Activated naive CD4-positive, alpha-beta T cell treated with anti-CD3 and anti-CD28 coated beads for 36 hours (primary cell): Measurements from ENCODE around the gene SBF2. TPM values are rescaled to one million over a fixed set of nuclear protein-coding genes. Genes with fewer than 3 reads are reported as not detected.

ENCODE experiments used
- CTCF ChIA-PET: fragments of 350-600 bp; sonication (Branson Sonifier 250); formaldehyde crosslinking; loops from one replicate; lab custom pipeline; 2021; ENCODE audit warnings: antibody characterized with exemption; lab: Charles Lee
- DNase-seq: peaks from one replicate; pipeline ENCODE4 v3.0.0-alpha.2; 2020
- H3K27ac Mint-ChIP-seq: one replicate; pipeline ENCODE4 v1.8.0; 2021; ENCODE audit warnings: mild to moderate bottlenecking, mixed read lengths
- H3K27me3 Mint-ChIP-seq: one replicate; pipeline ENCODE4 v1.8.0; 2021; ENCODE audit warnings: low read depth, mixed read lengths
- H3K36me3 Mint-ChIP-seq: one replicate; pipeline ENCODE4 v1.8.0; 2021; ENCODE audit warnings: low read depth, mixed read lengths
- H3K4me1 Mint-ChIP-seq: one replicate; pipeline ENCODE4 v1.8.0; 2021; ENCODE audit warnings: low read depth, mixed read lengths
- H3K4me3 Mint-ChIP-seq: one replicate; pipeline ENCODE4 v1.8.0; 2021; ENCODE audit warnings: mild to moderate bottlenecking, moderate library complexity, mixed read lengths
- H3K9me3 Mint-ChIP-seq: one replicate; pipeline ENCODE4 v1.8.0; 2021; ENCODE audit warnings: mixed read lengths
- intact Hi-C: fragments of 100-400 bp; cut with micrococcal nuclease; formaldehyde crosslinking; loops from one replicate; pipeline ENCODE4 v1.15.1; 2023
- total RNA-seq, 2 experiments: library from RNA; stranded (reverse); gene quantifications; one replicate each; pipeline ENCODE4 v1.2.3, GENCODE V29; 2021

Gene SBF2
- total RNA-seq, 2 experiments from 2014 or later, result 8.7 to 9.9 TPM

GRCh38 chr11:10289765-10290380 lies 4.1 kb downstream of the SBF2 start:
- Mint-ChIP-seq H3K9me3 (no peaks in the 10 kb centered on the region), H3K4me3 (no peak overlapping the region), H3K4me1 (peaks cover 16% of the 10 kb centered on the region), H3K36me3 (no peaks in the 10 kb centered on the region), H3K27me3 (peaks cover 2% of the 10 kb centered on the region), H3K27ac (no peak overlapping the region)
- DNase-seq, result no peak
- CTCF ChIA-PET, result interaction anchor here (1.1 kb wide), 2 partner anchors 17 to 20 kb away, joined by 3 read pairs; no protein-coding TSS in a partner anchor
- intact Hi-C loops, result loop anchor here (10.0 kb wide), 1 partner anchor 1605 kb away; the partner anchor contains the start of genes RPL27A and TRIM66

GRCh38 chr11:10288881-10289764 lies 4.9 kb downstream of the SBF2 start:
- H3K4me1 Mint-ChIP-seq, result peaks cover 15% of the 10 kb centered on the region
- no peak overlapping the region for H3K27ac Mint-ChIP-seq
- no peak for DNase-seq
- no peak overlapping the region for H3K4me3 Mint-ChIP-seq
- H3K9me3 Mint-ChIP-seq, result no peaks in the 10 kb centered on the region
- intact Hi-C loops, result no loop called here
- no peaks in the 10 kb centered on the region for H3K27me3 Mint-ChIP-seq
- no peaks in the 10 kb centered on the region for H3K36me3 Mint-ChIP-seq
- CTCF ChIA-PET, result no interaction called here

- H3K27ac Mint-ChIP-seq, result no peak overlapping the region
- CTCF ChIA-PET, result interaction anchor here (0.6 to 1.1 kb wide), 2 partner anchors 80 to 754 kb away, joined by 3 to 5 read pairs; no protein-coding TSS in a partner anchor
- intact Hi-C loops, result no loop called here
Observed at GRCh38 chr11:10287766-10288715, 6.0 kb downstream of the SBF2 start.

GRCh38 chr11:10287140-10287539 lies 6.9 kb downstream of the SBF2 start:
- no peak for DNase-seq
- Mint-ChIP-seq H3K4me3 (no peak overlapping the region), H3K27ac (no peak overlapping the region), H3K9me3 (no peaks in the 10 kb centered on the region), H3K36me3 (no peaks in the 10 kb centered on the region), H3K27me3 (no peaks in the 10 kb centered on the region), H3K4me1 (peaks cover 7% of the 10 kb centered on the region)
- intact Hi-C loops, result no loop called here
- CTCF ChIA-PET, result interaction anchor here (0.6 kb wide), 1 partner anchor 151 kb away, joined by 4 read pairs; no protein-coding TSS in a partner anchor

More at GRCh38 chr11:10287766-10288715, 6.0 kb downstream of the SBF2 start:
- Mint-ChIP-seq H3K4me1 (peaks cover 13% of the 10 kb centered on the region), H3K36me3 (no peaks in the 10 kb centered on the region), H3K4me3 (no peak overlapping the region), H3K27me3 (no peaks in the 10 kb centered on the region), H3K9me3 (no peaks in the 10 kb centered on the region)
- no peak for DNase-seq

- H3K27me3 Mint-ChIP-seq, result no peaks in the 10 kb centered on the region
Observed at GRCh38 chr11:10285148-10285802, 8.7 kb downstream of the SBF2 start.

GRCh38 chr11:10283991-10284390 lies 10.0 kb downstream of the SBF2 start:
- peaks cover 2% of the 10 kb centered on the region for H3K4me1 Mint-ChIP-seq
- no peaks in the 10 kb centered on the region for H3K9me3 Mint-ChIP-seq
- DNase-seq, result no peak
- intact Hi-C loops, result no loop called here
- no peak overlapping the region for H3K4me3 Mint-ChIP-seq
- H3K36me3 Mint-ChIP-seq, result no peaks in the 10 kb centered on the region
- H3K27me3 Mint-ChIP-seq, result no peaks in the 10 kb centered on the region
- no peak overlapping the region for H3K27ac Mint-ChIP-seq
- CTCF ChIA-PET, result interaction anchor here (0.6 kb wide), 1 partner anchor 305 kb away, joined by 3 read pairs; no protein-coding TSS in a partner anchor

More at GRCh38 chr11:10285148-10285802, 8.7 kb downstream of the SBF2 start:
- H3K36me3 Mint-ChIP-seq, result no peaks in the 10 kb centered on the region
- CTCF ChIA-PET, result interaction anchor here (0.6 to 0.7 kb wide), 2 partner anchors 15 to 419 kb away, joined by 4 read pairs; no protein-coding TSS in a partner anchor
- no peak for DNase-seq
- no peak overlapping the region for H3K27ac Mint-ChIP-seq
- no peaks in the 10 kb centered on the region for H3K9me3 Mint-ChIP-seq
- no peak overlapping the region for H3K4me3 Mint-ChIP-seq
- peaks cover 2% of the 10 kb centered on the region for H3K4me1 Mint-ChIP-seq
- intact Hi-C loops, result no loop called here

- intact Hi-C loops, result no loop called here
- no peak for DNase-seq
- Mint-ChIP-seq H3K27ac (no peak overlapping the region), H3K4me3 (no peak overlapping the region), H3K9me3 (no peaks in the 10 kb centered on the region), H3K36me3 (no peaks in the 10 kb centered on the region), H3K27me3 (no peaks in the 10 kb centered on the region), H3K4me1 (peaks cover 2% of the 10 kb centered on the region)
- CTCF ChIA-PET, result interaction anchor here (1.2 kb wide), 1 partner anchor 16 kb away, joined by 3 read pairs; no protein-coding TSS in a partner anchor
Observed at GRCh38 chr11:10282117-10282516, 11.9 kb downstream of the SBF2 start.

- intact Hi-C loops, result no loop called here
- Mint-ChIP-seq H3K27me3 (no peaks in the 10 kb centered on the region), H3K36me3 (no peaks in the 10 kb centered on the region), H3K27ac (no peak overlapping the region), H3K9me3 (no peaks in the 10 kb centered on the region), H3K4me3 (no peak overlapping the region), H3K4me1 (peaks cover 8% of the 10 kb centered on the region)
- no peak for DNase-seq
- CTCF ChIA-PET, result no interaction called here
Observed at GRCh38 chr11:10275714-10276113, 18.3 kb downstream of the SBF2 start.

GRCh38 chr11:10274726-10275125 lies 19.3 kb downstream of the SBF2 start:
- CTCF ChIA-PET, result interaction anchor here (0.7 kb wide), 1 partner anchor 254 kb away, joined by 4 read pairs; no protein-coding TSS in a partner anchor
- H3K27me3 Mint-ChIP-seq, result no peaks in the 10 kb centered on the region
- no peak for DNase-seq
- no peak overlapping the region for H3K4me3 Mint-ChIP-seq
- H3K36me3 Mint-ChIP-seq, result no peaks in the 10 kb centered on the region
- H3K9me3 Mint-ChIP-seq, result no peaks in the 10 kb centered on the region
- H3K27ac Mint-ChIP-seq, result no peak overlapping the region
- intact Hi-C loops, result no loop called here
- peaks cover 8% of the 10 kb centered on the region for H3K4me1 Mint-ChIP-seq

- intact Hi-C loops, result no loop called here
Observed at GRCh38 chr11:10273738-10274137, 20.3 kb downstream of the SBF2 start.

GRCh38 chr11:10272132-10272531 lies 21.9 kb downstream of the SBF2 start:
- Mint-ChIP-seq H3K36me3 (no peaks in the 10 kb centered on the region), H3K9me3 (no peaks in the 10 kb centered on the region), H3K27ac (no peak overlapping the region), H3K4me1 (peaks cover 8% of the 10 kb centered on the region), H3K27me3 (no peaks in the 10 kb centered on the region), H3K4me3 (no peak overlapping the region)
- CTCF ChIA-PET, result no interaction called here
- intact Hi-C loops, result no loop called here
- DNase-seq, result no peak

More at GRCh38 chr11:10273738-10274137, 20.3 kb downstream of the SBF2 start:
- Mint-ChIP-seq H3K36me3 (no peaks in the 10 kb centered on the region), H3K27me3 (no peaks in the 10 kb centered on the region), H3K27ac (no peak overlapping the region), H3K9me3 (no peaks in the 10 kb centered on the region), H3K4me3 (no peak overlapping the region), H3K4me1 (peaks cover 8% of the 10 kb centered on the region)
- no peak for DNase-seq
- CTCF ChIA-PET, result interaction anchor here (0.6 kb wide), 1 partner anchor 34 kb away, joined by 4 read pairs; no protein-coding TSS in a partner anchor
